Type B pancreatic cell (in vitro differentiated cells): ENCODE measurements around the gene LGI2. TPM values are rescaled to one million over a fixed set of nuclear protein-coding genes. Genes with fewer than 3 reads are reported as not detected.

Experiments used
- DNase-seq: peaks from one replicate; pipeline ENCODE4 v3.0.0; 2021; ENCODE audit warnings: mixed read lengths; ENCODE audit not compliant: unreplicated experiment; ENCODE audit errors: extremely low spot score
- H3K27ac Mint-ChIP-seq: 2 replicates; pipeline ENCODE4 v1.8.0; 2021; ENCODE audit warnings: mild to moderate bottlenecking, mixed read lengths
- H3K27me3 Mint-ChIP-seq: 2 replicates; pipeline ENCODE4 v1.8.0; 2021; ENCODE audit warnings: mixed read lengths
- H3K36me3 Mint-ChIP-seq: 2 replicates; pipeline ENCODE4 v1.8.0; 2021; ENCODE audit warnings: mixed read lengths
- H3K4me1 Mint-ChIP-seq: one replicate; pipeline ENCODE4 v1.8.0; 2021; ENCODE audit warnings: mixed read lengths; ENCODE audit not compliant: unreplicated experiment
- H3K4me3 Mint-ChIP-seq: 2 replicates; pipeline ENCODE4 v1.8.0; 2021; ENCODE audit warnings: mild to moderate bottlenecking, mixed read lengths
- H3K9me3 Mint-ChIP-seq: 2 replicates; pipeline ENCODE4 v1.8.0; 2021; ENCODE audit warnings: mixed read lengths
- total RNA-seq: library from RNA; stranded (reverse); gene quantifications from 2 replicates; pipeline ENCODE4 v1.2.1, GENCODE V29; 2021; ENCODE audit warnings: low replicate concordance
- TF ChIP-seq, protein P1 (sequence below): fragments of 200-600 bp; sonication (generic); conservative IDR thresholded peaks from 2 replicates; pipeline ENCODE4 v1.5.0; 2021; ENCODE audit warnings: antibody characterized with exemption, mild to moderate bottlenecking

LGI2 gene
- total RNA-seq, 1 donor from 2014 or later = 5.4 TPM

DNA sequence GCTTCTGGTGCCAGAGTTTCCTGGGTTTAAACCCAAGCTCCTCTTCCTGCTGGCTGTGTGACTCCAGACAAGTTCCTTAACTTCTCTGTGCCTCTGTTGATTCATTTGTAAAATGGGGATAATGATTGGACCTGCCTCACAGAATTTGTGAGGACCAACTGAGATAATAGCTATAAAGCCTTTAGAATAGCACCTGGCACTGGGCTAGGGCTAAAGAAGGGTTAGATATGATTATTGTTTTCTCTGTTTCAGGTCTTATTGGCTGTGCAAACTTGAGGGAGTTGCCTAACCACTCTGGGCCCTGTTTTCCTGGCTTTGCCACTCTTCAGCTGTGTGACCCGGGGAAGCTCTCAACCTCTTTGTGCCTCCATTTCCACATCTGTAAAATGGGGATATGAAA lies 37.8 kb downstream of the LGI2 start:
- no peaks in the 10 kb centered on the region for H3K36me3 Mint-ChIP-seq
- TF ChIP-seq, protein P1, sequence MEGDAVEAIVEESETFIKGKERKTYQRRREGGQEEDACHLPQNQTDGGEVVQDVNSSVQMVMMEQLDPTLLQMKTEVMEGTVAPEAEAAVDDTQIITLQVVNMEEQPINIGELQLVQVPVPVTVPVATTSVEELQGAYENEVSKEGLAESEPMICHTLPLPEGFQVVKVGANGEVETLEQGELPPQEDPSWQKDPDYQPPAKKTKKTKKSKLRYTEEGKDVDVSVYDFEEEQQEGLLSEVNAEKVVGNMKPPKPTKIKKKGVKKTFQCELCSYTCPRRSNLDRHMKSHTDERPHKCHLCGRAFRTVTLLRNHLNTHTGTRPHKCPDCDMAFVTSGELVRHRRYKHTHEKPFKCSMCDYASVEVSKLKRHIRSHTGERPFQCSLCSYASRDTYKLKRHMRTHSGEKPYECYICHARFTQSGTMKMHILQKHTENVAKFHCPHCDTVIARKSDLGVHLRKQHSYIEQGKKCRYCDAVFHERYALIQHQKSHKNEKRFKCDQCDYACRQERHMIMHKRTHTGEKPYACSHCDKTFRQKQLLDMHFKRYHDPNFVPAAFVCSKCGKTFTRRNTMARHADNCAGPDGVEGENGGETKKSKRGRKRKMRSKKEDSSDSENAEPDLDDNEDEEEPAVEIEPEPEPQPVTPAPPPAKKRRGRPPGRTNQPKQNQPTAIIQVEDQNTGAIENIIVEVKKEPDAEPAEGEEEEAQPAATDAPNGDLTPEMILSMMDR = no peak
- H3K4me3 Mint-ChIP-seq = no peak overlapping the region
- no peaks in the 10 kb centered on the region for H3K4me1 Mint-ChIP-seq
- no peak for DNase-seq
- H3K27me3 Mint-ChIP-seq = peaks cover 4% of the 10 kb centered on the region
- no peak overlapping the region for H3K27ac Mint-ChIP-seq
- no peaks in the 10 kb centered on the region for H3K9me3 Mint-ChIP-seq

DNA sequence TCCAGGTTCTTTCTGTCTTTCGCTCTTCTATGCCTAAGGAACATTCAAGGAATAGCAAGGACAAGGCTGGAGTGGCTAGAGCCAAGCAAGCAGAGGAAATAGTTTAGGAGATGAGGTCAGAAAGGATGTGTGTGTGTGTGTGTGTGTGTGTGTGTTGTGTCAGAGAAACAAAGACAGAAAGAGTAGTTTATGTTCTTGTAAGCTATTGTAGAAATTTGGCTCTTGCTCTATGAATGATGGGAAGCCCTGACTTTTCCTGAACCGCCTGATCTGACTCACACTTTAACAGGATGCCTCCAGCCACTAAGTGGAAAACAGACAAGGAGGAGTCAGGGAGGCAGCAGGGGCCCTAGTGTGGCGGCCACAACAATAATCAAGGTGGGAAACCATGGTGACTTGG lies 39.7 kb downstream of the LGI2 start:
- DNase-seq = no peak
- H3K27ac Mint-ChIP-seq = no peak overlapping the region
- TF ChIP-seq, protein P1 = no peak
- no peaks in the 10 kb centered on the region for H3K9me3 Mint-ChIP-seq
- no peaks in the 10 kb centered on the region for H3K4me1 Mint-ChIP-seq
- H3K27me3 Mint-ChIP-seq = peaks cover 4% of the 10 kb centered on the region
- no peaks in the 10 kb centered on the region for H3K36me3 Mint-ChIP-seq
- H3K4me3 Mint-ChIP-seq = no peak overlapping the region

DNA sequence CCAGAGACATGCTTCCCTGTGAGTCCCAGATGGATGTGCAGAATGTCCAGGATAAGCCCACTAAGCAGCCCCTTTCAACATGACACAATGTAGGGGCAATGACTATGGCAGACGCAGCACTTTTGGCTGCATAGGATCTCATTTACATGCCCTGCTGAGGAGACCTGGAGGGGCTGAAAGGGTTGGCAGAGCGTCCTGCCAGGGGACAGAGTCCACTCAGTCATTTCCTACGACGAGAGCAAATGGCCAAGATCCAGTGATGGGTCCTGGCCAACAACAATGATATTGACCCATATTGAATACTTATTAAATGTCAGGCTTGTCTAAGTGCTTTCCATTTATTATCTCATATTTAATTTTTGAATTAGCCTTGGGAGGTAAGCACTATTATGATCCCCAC lies 41.4 kb downstream of the LGI2 start:
- H3K27me3 Mint-ChIP-seq = no peaks in the 10 kb centered on the region
- no peak overlapping the region for H3K27ac Mint-ChIP-seq
- H3K4me1 Mint-ChIP-seq = no peaks in the 10 kb centered on the region
- no peaks in the 10 kb centered on the region for H3K9me3 Mint-ChIP-seq
- no peak for DNase-seq
- no peaks in the 10 kb centered on the region for H3K36me3 Mint-ChIP-seq
- TF ChIP-seq, protein P1 = no peak
- no peak overlapping the region for H3K4me3 Mint-ChIP-seq

DNA sequence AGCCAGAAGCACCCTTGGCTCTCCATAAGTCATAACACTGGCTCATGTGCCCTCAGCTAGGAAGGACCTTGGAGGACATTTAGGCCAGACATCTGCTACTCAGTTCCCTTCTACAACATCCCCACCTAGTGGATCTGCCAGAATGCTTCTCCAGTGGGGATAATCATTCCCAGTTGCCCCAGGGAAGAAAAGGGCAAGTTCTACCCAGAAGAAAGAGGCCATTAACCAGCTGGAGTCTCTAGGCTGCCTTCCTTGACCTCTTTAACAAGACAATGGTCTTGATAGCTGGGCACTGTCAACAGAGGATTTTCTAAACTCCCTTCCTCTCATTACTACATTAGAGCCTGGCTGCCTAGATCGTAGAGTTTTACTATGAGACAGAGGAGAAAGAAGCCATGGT lies 42.0 kb downstream of the LGI2 start:
- Mint-ChIP-seq H3K27me3 (no peaks in the 10 kb centered on the region), H3K36me3 (no peaks in the 10 kb centered on the region)

DNA sequence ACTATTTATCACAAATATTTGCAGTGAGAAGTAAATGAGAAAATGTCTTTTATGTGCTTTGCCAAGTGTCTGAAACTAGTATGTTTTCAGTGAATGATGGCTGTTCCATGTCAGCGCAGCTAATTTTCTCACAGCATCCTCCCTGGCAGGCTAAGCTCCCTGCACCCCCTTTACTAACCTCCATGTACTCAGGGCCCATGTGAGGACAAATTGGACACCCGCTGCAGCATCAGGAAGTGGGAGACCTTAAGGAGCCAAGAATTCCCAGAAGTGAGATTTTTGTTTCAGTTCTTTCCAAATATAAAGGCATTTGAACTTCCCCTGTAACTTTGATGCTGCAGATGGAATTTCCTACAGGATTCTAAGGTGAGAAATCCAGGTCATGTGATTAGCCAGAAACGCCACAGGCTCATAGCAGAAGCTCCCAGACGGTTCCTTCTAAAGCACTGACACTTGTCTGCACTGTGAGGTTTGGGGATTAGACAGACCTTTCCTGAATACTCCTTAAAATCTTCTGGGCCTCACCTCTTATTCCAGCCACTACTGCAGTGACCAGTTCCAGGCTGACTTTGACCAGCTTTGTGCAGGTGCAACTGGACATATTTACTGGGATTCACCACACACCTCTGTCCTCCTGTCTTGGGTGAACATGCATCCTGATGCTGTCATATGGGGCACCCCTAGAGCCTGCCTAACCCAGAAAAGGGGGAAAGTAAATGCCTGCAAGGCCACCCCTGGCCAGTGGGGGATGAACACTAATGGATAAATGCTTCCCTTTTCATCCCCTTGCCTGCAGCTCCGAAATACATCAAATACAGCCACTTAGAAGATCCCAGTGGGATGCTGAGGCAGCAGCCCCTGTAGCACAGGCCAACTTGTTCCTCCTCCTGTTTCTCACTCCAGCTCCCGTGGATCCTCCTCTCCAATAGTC lies 45.9 kb downstream of the LGI2 start:
- TF ChIP-seq, protein P1 = peak; percentile 46
- Mint-ChIP-seq H3K4me3 (no peak overlapping the region), H3K4me1 (peaks cover 4% of the 10 kb centered on the region), H3K9me3 (no peaks in the 10 kb centered on the region), H3K27ac (no peak overlapping the region), H3K27me3 (peaks cover 9% of the 10 kb centered on the region), H3K36me3 (no peaks in the 10 kb centered on the region)
- no peak for DNase-seq

More for the DNA sequence above, 42.0 kb downstream of the LGI2 start:
- H3K9me3 Mint-ChIP-seq = no peaks in the 10 kb centered on the region
- DNase-seq = no peak
- TF ChIP-seq, protein P1 = peak; percentile 57
- H3K27ac Mint-ChIP-seq = no peak overlapping the region
- H3K4me1 Mint-ChIP-seq = no peaks in the 10 kb centered on the region
- no peak overlapping the region for H3K4me3 Mint-ChIP-seq
